ENCODE data around the gene DLEC1. TPM values are rescaled to one million over a fixed set of nuclear protein-coding genes. Genes with fewer than 3 reads are reported as not detected.
A peak's percentile ranks its signal among the peaks of the same experiment; 100 is the strongest.

Gene DLEC1
- total RNA-seq, result 0.41 TPM

- DNase-seq (ENCODE audit: low spot score in 2 of 2) (peak in 1 of 2 donors; percentile 48), FAIRE-seq (no peak)
These were observed at the start of gene DLEC1 for GRCh38 chr3:38039101-38039898. TSS of gene DLEC1 (plus strand) at chr3:38039208. CDS start at chr3:38039226, 18 bp downstream.

- DNase-seq (ENCODE audit: low spot score in 2 of 2) (no peak), FAIRE-seq (no peak)
These were observed 49.1 kb upstream of the DLEC1 start for GRCh38 chr3:37989821-37990480.

- DNase-seq (ENCODE audit: low spot score in 2 of 2), result no peak
- no peak for FAIRE-seq
These were observed 48.5 kb upstream of the DLEC1 start, which contains the start of gene VILL for GRCh38 chr3:37990527-37990926. TSS of gene VILL (plus strand) at chr3:37990786. CDS start at chr3:37993673, 2,887 bp downstream.

GRCh38 chr3:37991109-37991508, 47.9 kb upstream of the DLEC1 start:
- no peak for DNase-seq (ENCODE audit: low spot score in 2 of 2)

GRCh38 chr3:37991823-37992222, 47.2 kb upstream of the DLEC1 start:
- DNase-seq (ENCODE audit: low spot score in 2 of 2) (no peak), FAIRE-seq (no peak)

More at GRCh38 chr3:37991109-37991508, 47.9 kb upstream of the DLEC1 start:
- no peak for FAIRE-seq

- DNase-seq (ENCODE audit: low spot score in 2 of 2), result no peak
- FAIRE-seq, result no peak
These were observed 46.5 kb upstream of the DLEC1 start for GRCh38 chr3:37992271-37993066.

- FAIRE-seq (no peak), DNase-seq (ENCODE audit: low spot score in 2 of 2) (no peak)
These were observed 45.9 kb upstream of the DLEC1 start for GRCh38 chr3:37993067-37993455.

GRCh38 chr3:37993460-37993819, 45.6 kb upstream of the DLEC1 start:
- DNase-seq (ENCODE audit: low spot score in 2 of 2) (no peak), FAIRE-seq (no peak)

GRCh38 chr3:37993820-37994638, 45.0 kb upstream of the DLEC1 start:
- DNase-seq (ENCODE audit: low spot score in 2 of 2), result peak; percentile 55 to 72
- no peak for FAIRE-seq

- no peak for FAIRE-seq
- no peak for DNase-seq (ENCODE audit: low spot score in 2 of 2)
These were observed 44.4 kb upstream of the DLEC1 start for GRCh38 chr3:37994639-37994972.

- DNase-seq (ENCODE audit: low spot score in 2 of 2) (no peak), FAIRE-seq (no peak)
These were observed 43.1 kb upstream of the DLEC1 start for GRCh38 chr3:37995652-37996641.

- no peak for FAIRE-seq
These were observed 42.2 kb upstream of the DLEC1 start for GRCh38 chr3:37996785-37997301.

GRCh38 chr3:37997342-37997741, 41.7 kb upstream of the DLEC1 start:
- no peak for FAIRE-seq
- DNase-seq (ENCODE audit: low spot score in 2 of 2), result no peak

More at GRCh38 chr3:37996785-37997301, 42.2 kb upstream of the DLEC1 start:
- DNase-seq (ENCODE audit: low spot score in 2 of 2), result peak in 1 of 2 donors; percentile 62

GRCh38 chr3:37997791-37998370, 41.1 kb upstream of the DLEC1 start:
- DNase-seq (ENCODE audit: low spot score in 2 of 2) (no peak), FAIRE-seq (no peak)

- DNase-seq (ENCODE audit: low spot score in 2 of 2) (no peak), FAIRE-seq (no peak)
These were observed 39.2 kb upstream of the DLEC1 start for GRCh38 chr3:37999836-38000235.

GRCh38 chr3:38000242-38000916, 38.6 kb upstream of the DLEC1 start:
- no peak for DNase-seq (ENCODE audit: low spot score in 2 of 2)

GRCh38 chr3:38000965-38001455, 38.0 kb upstream of the DLEC1 start:
- FAIRE-seq (no peak), DNase-seq (ENCODE audit: low spot score in 2 of 2) (no peak)

More at GRCh38 chr3:38000242-38000916, 38.6 kb upstream of the DLEC1 start:
- FAIRE-seq, result no peak
